Mammary epithelial cell (primary cell): ENCODE measurements around the gene TTC7B.

ENCODE experiments used
- EZH2 ChIP-seq: IDR thresholded peaks from 2 replicates; pipeline ENCODE4 v1.6.1; 2012; ENCODE audit warnings: low read length, inconsistent platforms, borderline replicate concordance
- TF ChIP-seq, protein P1 (sequence below), 2 donors: IDR thresholded peaks in 1 of 2; conservative IDR thresholded peaks in 1 of 2; 2 replicates each; pipeline ENCODE4 v1.5.1; 2011 to 2012; ENCODE audit warnings: inconsistent platforms in 2 of 2, low read length in 2 of 2, mild to moderate bottlenecking in 2 of 2, control low read depth in 1 of 2, low read depth in 1 of 2; ENCODE audit not compliant: insufficient read depth in 1 of 2; ENCODE audit errors: extremely low read depth in 1 of 2

DNA sequence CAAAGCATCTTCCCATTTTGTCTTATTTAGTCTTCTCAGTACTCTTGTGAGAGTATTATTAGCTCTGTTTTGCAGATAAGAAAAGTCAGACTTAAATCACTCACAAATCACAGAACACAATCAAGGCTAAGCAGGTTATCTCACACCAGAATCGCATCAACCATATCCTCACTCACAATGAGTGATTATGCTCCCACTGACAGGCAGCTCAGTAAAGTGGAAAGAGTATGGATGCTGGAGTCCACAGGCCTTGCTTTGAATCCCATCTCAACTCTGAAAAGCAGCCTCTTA, 43.1 kb downstream of the TTC7B start:
- TF ChIP-seq, protein P1, sequence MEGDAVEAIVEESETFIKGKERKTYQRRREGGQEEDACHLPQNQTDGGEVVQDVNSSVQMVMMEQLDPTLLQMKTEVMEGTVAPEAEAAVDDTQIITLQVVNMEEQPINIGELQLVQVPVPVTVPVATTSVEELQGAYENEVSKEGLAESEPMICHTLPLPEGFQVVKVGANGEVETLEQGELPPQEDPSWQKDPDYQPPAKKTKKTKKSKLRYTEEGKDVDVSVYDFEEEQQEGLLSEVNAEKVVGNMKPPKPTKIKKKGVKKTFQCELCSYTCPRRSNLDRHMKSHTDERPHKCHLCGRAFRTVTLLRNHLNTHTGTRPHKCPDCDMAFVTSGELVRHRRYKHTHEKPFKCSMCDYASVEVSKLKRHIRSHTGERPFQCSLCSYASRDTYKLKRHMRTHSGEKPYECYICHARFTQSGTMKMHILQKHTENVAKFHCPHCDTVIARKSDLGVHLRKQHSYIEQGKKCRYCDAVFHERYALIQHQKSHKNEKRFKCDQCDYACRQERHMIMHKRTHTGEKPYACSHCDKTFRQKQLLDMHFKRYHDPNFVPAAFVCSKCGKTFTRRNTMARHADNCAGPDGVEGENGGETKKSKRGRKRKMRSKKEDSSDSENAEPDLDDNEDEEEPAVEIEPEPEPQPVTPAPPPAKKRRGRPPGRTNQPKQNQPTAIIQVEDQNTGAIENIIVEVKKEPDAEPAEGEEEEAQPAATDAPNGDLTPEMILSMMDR (conservative IDR thresholded peaks at IDR 0.05 in 1 of 2, IDR thresholded peaks at IDR 0.05 in 1 of 2; ENCODE audit: extremely low read depth in 1 of 2, insufficient read depth in 1 of 2, low read depth in 1 of 2, low read length in 2 of 2) = no peak
- no peak for TF ChIP-seq EZH2
